HG03565 (cell line): Measurements from ENCODE around the gene GRIN1.

ENCODE experiments used
- ATAC-seq: cut with Tn5 transposase; IDR thresholded peaks from one replicate; pipeline ENCODE4 v1.9.1; 2021; ENCODE audit warnings: mild to moderate bottlenecking, moderate library complexity; ENCODE audit not compliant: unreplicated experiment

Gene GRIN1

GRCh38 chr9:137173796-137174664 is 35.1 kb downstream of the GRIN1 start:
- no peak for ATAC-seq

GRCh38 chr9:137174722-137175293 is 35.9 kb downstream of the GRIN1 start:
- ATAC-seq: no peak

DNA sequence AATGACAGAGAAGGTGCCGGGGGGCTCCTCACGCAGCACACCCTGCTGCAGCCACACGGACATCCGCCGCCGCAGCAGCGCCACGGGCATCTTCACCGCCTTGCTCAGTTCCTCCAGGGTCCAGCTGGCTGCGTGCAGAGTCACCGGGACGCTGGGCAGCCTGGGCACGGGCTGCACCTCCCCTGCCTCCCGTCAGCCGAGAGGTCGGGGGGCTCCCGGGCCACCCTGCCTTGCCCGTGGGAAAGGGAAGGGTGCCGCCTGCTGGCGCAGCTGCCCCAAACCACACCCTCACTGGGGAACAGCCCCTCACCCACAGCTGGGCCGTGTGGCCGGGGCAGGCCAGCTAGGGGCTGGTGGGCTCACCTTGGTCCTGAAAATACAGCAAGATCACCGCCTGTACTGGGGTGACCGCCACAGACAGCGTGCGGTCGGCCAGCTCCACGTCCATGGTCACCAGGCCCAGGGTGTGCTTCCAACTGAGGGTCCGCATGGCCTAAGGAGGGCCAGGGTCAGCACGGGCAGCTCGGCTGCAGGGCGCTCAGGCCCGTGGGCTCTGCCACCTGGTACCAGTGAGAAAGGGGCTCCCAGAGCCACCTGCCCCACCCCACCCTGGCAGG is 36.5 kb downstream of the GRIN1 start:
- no peak for ATAC-seq

- no peak for ATAC-seq
These were observed 37.6 kb downstream of the GRIN1 start for GRCh38 chr9:137176302-137177182.

DNA sequence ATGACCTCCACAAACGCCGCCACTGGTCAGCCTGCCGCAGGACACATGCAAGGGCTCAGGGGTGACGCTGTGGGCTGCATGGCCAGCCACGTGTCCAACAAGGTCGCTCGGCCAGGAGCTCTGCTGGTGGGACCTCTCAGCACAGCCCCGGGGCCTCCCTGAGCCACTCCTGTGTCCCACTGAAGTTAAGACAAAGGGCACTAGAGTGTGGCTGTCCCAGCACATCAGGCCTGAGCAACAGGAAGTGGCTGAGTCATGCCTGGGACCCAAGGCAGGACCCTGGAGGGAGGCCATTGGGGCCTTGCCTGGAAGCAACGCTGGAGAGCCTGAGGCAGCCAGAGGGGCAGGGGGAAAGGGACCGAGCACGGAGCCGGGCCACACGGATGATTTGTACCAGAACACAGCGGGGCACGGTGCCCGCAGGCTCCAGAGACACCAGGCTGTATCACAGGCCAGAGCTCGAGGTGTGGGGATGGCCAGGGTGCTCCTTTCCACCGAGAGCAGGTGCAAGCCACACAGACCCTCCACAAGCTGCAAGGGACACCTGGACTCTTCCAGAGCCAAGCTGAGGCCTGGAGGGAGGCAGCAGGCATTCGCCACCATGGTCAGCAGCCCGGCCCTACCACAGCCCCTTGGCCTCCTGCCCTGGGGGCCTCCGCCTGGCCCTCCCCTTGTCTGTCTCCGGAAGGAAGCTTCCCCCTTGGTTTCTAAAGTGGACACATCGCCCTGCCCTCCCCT is 39.4 kb downstream of the GRIN1 start:
- no peak for ATAC-seq

DNA sequence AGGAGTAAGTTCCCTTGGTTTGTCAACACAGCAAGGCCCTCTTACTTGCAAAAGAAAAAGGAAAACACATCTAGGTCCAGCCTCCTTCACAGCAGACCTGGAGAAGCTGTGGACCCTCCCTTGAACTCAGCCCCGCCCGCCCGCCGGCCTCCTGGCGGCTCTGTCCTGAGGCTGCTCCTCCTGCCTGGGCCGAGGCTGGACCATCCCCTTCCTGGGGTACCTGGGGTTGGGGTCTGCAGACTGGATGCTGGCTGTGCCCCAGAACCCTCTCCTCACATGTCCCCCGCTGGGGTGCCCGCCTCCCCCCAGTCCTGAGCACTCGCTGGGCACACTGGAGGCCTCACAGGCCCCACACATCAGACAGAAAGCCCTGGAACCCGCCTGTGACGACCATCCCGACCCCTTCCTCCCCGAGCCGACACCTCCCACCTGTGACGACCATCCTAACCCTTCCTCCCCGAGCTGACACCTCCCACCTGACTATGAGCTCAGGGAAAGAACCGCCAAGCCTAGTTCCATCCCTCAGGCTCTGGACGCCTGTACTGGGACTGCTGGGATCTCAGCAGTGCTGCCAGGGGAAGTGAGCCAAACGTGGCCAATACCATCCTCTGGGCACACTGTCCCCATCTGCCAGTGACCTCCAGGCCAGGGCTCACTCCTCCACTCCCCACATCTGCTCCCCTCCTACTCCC is 40.1 kb downstream of the GRIN1 start:
- no peak for ATAC-seq

DNA sequence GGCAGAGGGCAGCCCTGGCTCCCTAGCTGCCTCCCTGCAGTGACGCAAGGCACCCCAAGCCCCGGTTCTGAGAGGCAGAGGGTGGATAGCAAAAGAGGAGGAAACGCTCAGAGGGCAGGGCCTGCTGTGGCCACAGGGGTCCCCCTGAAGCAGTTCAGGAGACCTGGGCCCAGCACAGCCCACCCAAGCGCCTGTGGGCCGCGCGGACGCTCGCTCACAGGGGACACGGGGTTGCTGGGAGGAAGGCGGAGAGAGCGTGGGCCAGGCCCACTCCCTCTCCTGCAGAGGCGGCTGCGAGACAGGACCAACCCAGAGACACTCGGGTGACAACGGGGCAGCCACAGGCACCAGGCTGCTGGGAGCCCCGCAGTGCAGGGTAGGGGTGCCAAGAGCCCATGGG is 40.8 kb downstream of the GRIN1 start:
- ATAC-seq: no peak

GRCh38 chr9:137180491-137180890 is 41.5 kb downstream of the GRIN1 start:
- ATAC-seq: no peak

DNA sequence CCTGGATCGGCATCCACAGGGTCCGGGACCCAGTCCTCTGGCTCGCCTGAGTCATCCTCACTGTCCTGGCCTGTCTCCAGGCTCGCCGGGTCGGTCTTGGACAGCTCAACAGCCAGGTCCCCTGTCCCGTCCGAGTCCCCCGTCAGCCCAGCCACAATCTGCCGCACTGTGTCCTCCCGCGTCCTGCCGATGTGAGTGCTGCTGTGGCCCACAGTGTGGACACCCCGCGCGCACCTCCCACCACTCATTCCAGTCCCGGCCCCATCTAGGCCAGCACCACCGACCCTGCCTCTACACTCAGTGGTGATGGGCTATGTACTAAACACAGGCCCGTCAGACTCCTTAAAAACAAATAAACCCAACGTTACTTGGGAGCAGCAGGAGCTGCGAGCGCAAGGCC is 42.7 kb downstream of the GRIN1 start:
- no peak for ATAC-seq

DNA sequence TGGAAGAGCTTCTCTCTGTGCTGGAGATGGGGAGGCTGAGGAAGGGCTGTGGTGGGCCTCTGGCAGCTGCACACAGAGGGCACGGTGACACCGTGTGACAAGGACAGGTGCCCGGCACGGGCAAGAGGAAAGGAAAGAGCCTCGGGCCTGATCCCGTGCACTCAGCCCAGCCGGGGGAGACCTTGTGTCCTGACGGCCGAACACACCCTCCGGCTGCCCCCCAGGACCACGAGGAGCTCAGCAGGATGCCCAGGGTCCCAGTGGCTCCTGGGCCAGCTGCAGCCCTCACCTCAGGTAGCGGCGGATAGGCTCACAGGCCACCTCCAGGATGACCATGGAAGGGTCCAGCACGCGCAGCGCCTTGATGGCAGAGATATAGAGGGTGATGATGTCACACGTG is 43.9 kb downstream of the GRIN1 start:
- no peak for ATAC-seq

GRCh38 chr9:137183980-137184595 is 45.1 kb downstream of the GRIN1 start:
- ATAC-seq: no peak

- no peak for ATAC-seq
These were observed 46.1 kb downstream of the GRIN1 start for GRCh38 chr9:137184881-137185660.

GRCh38 chr9:137185921-137186320 is 47.0 kb downstream of the GRIN1 start:
- ATAC-seq: no peak

DNA sequence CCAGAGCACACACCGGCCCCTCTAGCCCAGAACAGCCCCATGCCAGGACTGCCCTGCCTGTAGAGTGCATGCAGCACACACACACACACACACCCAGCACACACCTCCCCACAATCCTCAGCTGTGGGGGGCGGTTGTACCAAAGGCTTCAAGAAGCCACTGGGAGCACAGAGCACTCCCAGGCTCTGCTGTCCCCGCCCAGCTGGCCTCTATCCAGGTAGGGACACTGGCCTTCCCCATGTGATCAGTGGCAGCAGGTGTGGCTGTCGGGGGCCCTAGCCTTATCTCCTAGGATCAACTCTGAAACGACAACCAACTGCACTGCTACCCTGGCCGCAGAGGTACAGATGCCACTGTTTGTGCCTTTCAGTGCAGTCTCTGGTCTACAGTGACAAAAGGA is 47.4 kb downstream of the GRIN1 start:
- no peak for ATAC-seq

DNA sequence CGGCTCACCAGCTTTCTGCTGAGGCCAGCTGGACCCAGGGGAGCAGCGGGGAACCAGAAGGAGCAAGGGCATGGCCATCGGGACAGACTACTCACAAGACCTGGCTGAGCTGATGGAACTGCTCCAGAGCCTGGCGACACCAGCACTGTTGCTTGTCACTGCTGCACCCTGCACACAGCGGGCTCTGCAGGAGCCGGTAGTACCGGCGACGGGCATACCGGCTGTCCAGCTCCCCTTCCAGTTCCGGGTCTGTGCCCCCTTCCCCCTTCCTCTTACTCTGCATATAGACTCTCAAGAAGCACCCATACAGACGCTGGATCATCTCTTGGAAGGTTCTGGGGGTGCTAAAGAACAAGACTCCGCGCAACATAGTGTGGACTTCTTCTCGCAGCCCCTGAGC is 48.4 kb downstream of the GRIN1 start:
- ATAC-seq: no peak

GRCh38 chr9:137188086-137188489 is 49.1 kb downstream of the GRIN1 start:
- ATAC-seq: no peak

DNA sequence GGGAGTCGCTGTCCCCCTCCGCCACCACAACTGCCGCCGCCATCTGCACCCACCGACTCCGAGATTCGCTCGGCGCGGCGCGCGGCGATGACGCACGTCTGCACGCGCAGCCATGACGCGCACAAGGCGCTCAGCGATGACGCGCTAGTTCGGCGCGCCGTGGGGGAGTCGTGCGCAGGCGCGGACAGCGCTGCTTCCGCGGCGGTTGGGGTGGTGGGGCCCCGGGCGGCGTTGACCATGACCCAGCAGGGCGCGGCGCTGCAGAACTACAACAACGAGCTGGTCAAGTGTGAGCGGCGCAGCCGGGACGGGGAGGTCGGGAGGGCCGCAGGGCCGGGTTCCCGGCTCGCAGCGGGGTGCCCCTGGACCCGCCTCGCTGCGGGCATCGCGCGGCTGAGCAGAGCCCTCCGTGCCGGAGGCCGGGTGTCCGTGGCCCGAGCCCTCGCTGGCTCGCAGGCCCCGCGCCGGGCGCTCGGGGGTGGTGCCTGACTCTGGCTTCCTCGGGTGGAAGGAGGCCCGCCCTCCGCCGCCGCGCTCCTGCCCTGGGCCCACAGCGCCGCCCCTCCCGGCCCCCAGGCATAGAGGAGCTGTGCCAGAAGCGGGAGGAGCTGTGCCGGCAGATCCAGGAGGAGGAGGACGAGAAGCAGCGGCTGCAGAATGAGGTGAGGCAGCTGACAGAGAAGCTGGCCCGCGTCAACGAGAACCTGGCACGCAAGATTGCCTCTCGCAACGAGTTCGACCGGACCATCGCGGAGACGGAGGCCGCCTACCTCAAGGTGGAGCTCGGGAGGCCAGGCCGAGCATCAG is 49.7 kb downstream of the GRIN1 start, which contains the start of the genes ANAPC2 and SSNA1:
TSS of gene ANAPC2 (minus strand) at position 71 of the 807 bp plus-strand sequence. CDS start at position 43, 28 bp downstream.
TSS of gene SSNA1 (plus strand) at position 187 of the 807 bp plus-strand sequence. CDS start at position 238, 51 bp downstream.
- ATAC-seq: peak; percentile 82
